Measurements from ENCODE around the gene GPR35. TPM values are rescaled to one million over a fixed set of nuclear protein-coding genes. Genes with fewer than 3 reads are reported as not detected.

GPR35 gene
- total and polyA plus RNA-seq, 10 of the 15 experiments (the other 5 are each of a cell fraction or from before 2014, with no cell fraction given): 0.14 to 1.6 (median 0.75) TPM; not detected in 3

DNA sequence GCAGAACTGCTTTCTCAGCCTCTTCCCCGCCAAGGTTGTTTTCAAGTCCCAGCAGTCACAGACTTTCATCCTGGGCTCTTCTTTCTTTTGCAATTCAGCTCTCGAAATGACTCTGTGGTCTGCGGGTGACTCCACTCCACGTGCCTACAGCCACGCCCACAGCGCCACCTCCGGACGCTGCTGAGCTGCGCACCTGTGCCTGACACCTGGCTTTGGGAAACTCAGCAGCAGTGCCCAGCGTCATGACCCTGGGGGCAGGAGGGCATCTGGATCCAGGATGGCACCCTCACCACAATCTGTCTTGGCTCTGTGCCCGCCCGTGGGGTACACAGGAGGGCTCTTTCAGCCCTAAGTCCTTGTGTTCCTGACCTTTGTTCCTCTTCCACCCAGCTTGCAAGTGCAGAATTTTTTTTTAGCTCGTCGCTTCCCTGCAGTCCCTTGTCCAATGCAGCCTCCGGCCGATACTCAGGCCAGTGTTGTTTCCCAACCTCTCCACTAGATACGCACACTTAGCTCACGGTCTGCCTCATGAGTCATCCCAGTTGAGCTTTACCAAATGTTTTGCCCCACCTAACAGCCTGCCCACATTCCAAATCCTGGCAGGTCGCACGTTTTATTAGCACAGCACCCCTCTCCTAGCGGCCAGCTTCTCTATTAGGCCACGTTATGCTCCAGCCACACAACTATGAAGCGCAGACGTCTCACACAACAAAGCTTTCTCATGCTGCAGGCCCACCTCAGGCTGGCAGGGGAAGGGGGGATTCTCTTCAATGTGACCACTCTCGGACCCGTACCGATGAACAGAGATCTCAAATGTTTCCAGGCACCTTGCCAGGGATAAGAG, 45.3 kb upstream of the GPR35 start (continued):
- TF ChIP-seq YY1 (IDR thresholded peaks at IDR 0.05; ENCODE audit: low read depth, low read length) (0 out of 2 replicates have a peak, but pooled peaks have one; percentile 17), CBFB (IDR thresholded peaks at IDR 0.05; ENCODE audit: low read depth) (peak; percentile 66; the same call in 1 of the 2 replicates), MYB (IDR thresholded peaks at IDR 0.05; ENCODE audit: borderline replicate concordance, low read depth, low read length) (peak; percentile 64; the same call in 1 of the 2 replicates), PAX5 (IDR thresholded peaks at IDR 0.05; ENCODE audit: borderline replicate concordance, low read depth, low read length) (peak; percentile 57; the same call in 1 of the 2 replicates), ZSCAN29 (IDR thresholded peaks at IDR 0.05) (no peak), BCL11A (IDR thresholded peaks at IDR 0.05; ENCODE audit: low read depth, low read length) (no peak), JUNB (IDR thresholded peaks at IDR 0.05) (peak; percentile 91), RUNX3 (IDR thresholded peaks at IDR 0.05; ENCODE audit: low read length) (peak; percentile 92), TBL1XR1 (IDR thresholded peaks at IDR 0.05; ENCODE audit: low read depth, low read length) (0 out of 2 replicates have a peak, but pooled peaks have one; percentile 32), HDGF (IDR thresholded peaks at IDR 0.05) (0 out of 2 replicates have a peak, but pooled peaks have one; percentile 25), POLR2A (IDR thresholded peaks at IDR 0.05; ENCODE audit: low read depth, low read length) (peak; percentile 53; the same call in 1 of the 2 replicates)
- TF ChIP-seq, protein P1, sequence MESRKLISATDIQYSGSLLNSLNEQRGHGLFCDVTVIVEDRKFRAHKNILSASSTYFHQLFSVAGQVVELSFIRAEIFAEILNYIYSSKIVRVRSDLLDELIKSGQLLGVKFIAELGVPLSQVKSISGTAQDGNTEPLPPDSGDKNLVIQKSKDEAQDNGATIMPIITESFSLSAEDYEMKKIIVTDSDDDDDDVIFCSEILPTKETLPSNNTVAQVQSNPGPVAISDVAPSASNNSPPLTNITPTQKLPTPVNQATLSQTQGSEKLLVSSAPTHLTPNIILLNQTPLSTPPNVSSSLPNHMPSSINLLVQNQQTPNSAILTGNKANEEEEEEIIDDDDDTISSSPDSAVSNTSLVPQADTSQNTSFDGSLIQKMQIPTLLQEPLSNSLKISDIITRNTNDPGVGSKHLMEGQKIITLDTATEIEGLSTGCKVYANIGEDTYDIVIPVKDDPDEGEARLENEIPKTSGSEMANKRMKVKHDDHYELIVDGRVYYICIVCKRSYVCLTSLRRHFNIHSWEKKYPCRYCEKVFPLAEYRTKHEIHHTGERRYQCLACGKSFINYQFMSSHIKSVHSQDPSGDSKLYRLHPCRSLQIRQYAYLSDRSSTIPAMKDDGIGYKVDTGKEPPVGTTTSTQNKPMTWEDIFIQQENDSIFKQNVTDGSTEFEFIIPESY (IDR thresholded peaks at IDR 0.05): no peak
- TF ChIP-seq, protein P2, sequence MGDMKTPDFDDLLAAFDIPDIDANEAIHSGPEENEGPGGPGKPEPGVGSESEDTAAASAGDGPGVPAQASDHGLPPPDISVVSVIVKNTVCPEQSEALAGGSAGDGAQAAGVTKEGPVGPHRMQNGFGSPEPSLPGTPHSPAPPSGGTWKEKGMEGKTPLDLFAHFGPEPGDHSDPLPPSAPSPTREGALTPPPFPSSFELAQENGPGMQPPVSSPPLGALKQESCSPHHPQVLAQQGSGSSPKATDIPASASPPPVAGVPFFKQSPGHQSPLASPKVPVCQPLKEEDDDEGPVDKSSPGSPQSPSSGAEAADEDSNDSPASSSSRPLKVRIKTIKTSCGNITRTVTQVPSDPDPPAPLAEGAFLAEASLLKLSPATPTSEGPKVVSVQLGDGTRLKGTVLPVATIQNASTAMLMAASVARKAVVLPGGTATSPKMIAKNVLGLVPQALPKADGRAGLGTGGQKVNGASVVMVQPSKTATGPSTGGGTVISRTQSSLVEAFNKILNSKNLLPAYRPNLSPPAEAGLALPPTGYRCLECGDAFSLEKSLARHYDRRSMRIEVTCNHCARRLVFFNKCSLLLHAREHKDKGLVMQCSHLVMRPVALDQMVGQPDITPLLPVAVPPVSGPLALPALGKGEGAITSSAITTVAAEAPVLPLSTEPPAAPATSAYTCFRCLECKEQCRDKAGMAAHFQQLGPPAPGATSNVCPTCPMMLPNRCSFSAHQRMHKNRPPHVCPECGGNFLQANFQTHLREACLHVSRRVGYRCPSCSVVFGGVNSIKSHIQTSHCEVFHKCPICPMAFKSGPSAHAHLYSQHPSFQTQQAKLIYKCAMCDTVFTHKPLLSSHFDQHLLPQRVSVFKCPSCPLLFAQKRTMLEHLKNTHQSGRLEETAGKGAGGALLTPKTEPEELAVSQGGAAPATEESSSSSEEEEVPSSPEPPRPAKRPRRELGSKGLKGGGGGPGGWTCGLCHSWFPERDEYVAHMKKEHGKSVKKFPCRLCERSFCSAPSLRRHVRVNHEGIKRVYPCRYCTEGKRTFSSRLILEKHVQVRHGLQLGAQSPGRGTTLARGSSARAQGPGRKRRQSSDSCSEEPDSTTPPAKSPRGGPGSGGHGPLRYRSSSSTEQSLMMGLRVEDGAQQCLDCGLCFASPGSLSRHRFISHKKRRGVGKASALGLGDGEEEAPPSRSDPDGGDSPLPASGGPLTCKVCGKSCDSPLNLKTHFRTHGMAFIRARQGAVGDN (IDR thresholded peaks at IDR 0.05): peak; percentile 54; the same call in 1 of the 2 replicates
- TF ChIP-seq, protein P3, sequence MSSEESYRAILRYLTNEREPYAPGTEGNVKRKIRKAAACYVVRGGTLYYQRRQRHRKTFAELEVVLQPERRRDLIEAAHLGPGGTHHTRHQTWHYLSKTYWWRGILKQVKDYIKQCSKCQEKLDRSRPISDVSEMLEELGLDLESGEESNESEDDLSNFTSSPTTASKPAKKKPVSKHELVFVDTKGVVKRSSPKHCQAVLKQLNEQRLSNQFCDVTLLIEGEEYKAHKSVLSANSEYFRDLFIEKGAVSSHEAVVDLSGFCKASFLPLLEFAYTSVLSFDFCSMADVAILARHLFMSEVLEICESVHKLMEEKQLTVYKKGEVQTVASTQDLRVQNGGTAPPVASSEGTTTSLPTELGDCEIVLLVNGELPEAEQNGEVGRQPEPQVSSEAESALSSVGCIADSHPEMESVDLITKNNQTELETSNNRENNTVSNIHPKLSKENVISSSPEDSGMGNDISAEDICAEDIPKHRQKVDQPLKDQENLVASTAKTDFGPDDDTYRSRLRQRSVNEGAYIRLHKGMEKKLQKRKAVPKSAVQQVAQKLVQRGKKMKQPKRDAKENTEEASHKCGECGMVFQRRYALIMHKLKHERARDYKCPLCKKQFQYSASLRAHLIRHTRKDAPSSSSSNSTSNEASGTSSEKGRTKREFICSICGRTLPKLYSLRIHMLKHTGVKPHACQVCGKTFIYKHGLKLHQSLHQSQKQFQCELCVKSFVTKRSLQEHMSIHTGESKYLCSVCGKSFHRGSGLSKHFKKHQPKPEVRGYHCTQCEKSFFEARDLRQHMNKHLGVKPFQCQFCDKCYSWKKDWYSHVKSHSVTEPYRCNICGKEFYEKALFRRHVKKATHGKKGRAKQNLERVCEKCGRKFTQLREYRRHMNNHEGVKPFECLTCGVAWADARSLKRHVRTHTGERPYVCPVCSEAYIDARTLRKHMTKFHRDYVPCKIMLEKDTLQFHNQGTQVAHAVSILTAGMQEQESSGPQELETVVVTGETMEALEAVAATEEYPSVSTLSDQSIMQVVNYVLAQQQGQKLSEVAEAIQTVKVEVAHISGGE (CRISPR knock-in tag; IDR thresholded peaks at IDR 0.05): no peak
- TF ChIP-seq, protein P4, sequence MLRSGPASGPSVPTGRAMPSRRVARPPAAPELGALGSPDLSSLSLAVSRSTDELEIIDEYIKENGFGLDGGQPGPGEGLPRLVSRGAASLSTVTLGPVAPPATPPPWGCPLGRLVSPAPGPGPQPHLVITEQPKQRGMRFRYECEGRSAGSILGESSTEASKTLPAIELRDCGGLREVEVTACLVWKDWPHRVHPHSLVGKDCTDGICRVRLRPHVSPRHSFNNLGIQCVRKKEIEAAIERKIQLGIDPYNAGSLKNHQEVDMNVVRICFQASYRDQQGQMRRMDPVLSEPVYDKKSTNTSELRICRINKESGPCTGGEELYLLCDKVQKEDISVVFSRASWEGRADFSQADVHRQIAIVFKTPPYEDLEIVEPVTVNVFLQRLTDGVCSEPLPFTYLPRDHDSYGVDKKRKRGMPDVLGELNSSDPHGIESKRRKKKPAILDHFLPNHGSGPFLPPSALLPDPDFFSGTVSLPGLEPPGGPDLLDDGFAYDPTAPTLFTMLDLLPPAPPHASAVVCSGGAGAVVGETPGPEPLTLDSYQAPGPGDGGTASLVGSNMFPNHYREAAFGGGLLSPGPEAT (IDR thresholded peaks at IDR 0.05; ENCODE audit: low read depth): peak; percentile 50; the same call in 1 of the 2 replicates
- TF ChIP-seq, protein P5, sequence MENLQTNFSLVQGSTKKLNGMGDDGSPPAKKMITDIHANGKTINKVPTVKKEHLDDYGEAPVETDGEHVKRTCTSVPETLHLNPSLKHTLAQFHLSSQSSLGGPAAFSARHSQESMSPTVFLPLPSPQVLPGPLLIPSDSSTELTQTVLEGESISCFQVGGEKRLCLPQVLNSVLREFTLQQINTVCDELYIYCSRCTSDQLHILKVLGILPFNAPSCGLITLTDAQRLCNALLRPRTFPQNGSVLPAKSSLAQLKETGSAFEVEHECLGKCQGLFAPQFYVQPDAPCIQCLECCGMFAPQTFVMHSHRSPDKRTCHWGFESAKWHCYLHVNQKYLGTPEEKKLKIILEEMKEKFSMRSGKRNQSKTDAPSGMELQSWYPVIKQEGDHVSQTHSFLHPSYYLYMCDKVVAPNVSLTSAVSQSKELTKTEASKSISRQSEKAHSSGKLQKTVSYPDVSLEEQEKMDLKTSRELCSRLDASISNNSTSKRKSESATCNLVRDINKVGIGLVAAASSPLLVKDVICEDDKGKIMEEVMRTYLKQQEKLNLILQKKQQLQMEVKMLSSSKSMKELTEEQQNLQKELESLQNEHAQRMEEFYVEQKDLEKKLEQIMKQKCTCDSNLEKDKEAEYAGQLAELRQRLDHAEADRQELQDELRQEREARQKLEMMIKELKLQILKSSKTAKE (IDR thresholded peaks at IDR 0.05; ENCODE audit: low read depth, poor library complexity, severe bottlenecking): peak; percentile 77

Data from GM12878 (cell line).